MM.1S (cell line): ENCODE data around the gene STXBP6.
A peak's percentile ranks its signal among the peaks of the same experiment; 100 is the strongest.

ENCODE experiments used
- DNase-seq: peaks from one replicate; pipeline ENCODE4 v3.0.0-alpha.2; 2015
- H2AFZ ChIP-seq: fragments of 300-600 bp; sonication (generic); 2 replicates; pipeline ENCODE4 v1.6.0; 2016; ENCODE audit warnings: antibody characterized with exemption, low read length
- H3F3A ChIP-seq: fragments of 300-600 bp; sonication (generic); 2 replicates; pipeline ENCODE4 v1.6.1; 2016; ENCODE audit warnings: mild to moderate bottlenecking, antibody characterized with exemption, low read length, moderate library complexity, mixed read lengths; ENCODE audit not compliant: insufficient read depth
- H3K27ac ChIP-seq: fragments of 300-600 bp; sonication (generic); 2 replicates; pipeline ENCODE4 v1.5.1; 2016; ENCODE audit warnings: mild to moderate bottlenecking, low read length
- H3K27me3 ChIP-seq: fragments of 300-600 bp; sonication (generic); replicated peaks from 2 replicates; pipeline ENCODE4 v1.6.0; 2016; ENCODE audit warnings: low read length; ENCODE audit not compliant: insufficient read depth
- H3K36me3 ChIP-seq: fragments of 300-600 bp; sonication (generic); replicated peaks from 2 replicates; pipeline ENCODE4 v1.6.1; 2016; ENCODE audit warnings: mild to moderate bottlenecking, low read length, mixed read lengths; ENCODE audit not compliant: insufficient read depth
- H3K4me1 ChIP-seq: fragments of 300-600 bp; sonication (generic); 2 replicates; pipeline ENCODE4 v1.6.1; 2016; ENCODE audit warnings: low read length, mixed read lengths
- H3K4me2 ChIP-seq: fragments of 300-600 bp; sonication (generic); 2 replicates; pipeline ENCODE4 v1.6.0; 2016; ENCODE audit warnings: low read depth, low read length
- H3K4me3 ChIP-seq: fragments of 300-600 bp; sonication (generic); 2 replicates; pipeline ENCODE4 v1.5.1; 2016; ENCODE audit warnings: low read length, mixed read lengths
- H3K79me2 ChIP-seq: fragments of 300-600 bp; sonication (generic); 2 replicates; pipeline ENCODE4 v1.6.1; 2016; ENCODE audit warnings: mixed run types, low read length, mixed read lengths
- H3K9ac ChIP-seq: fragments of 300-600 bp; sonication (generic); 2 replicates; pipeline ENCODE4 v1.6.1; 2016; ENCODE audit warnings: low read length, mixed read lengths
- H3K9me2 ChIP-seq: fragments of 300-600 bp; sonication (generic); replicated peaks from 2 replicates; pipeline ENCODE4 v1.6.1; 2016; ENCODE audit warnings: mild to moderate bottlenecking, low read length, mixed read lengths; ENCODE audit not compliant: insufficient read depth
- H3K9me3 ChIP-seq: fragments of 300-600 bp; sonication (generic); replicated peaks from 2 replicates; pipeline ENCODE4 v1.6.1; 2016; ENCODE audit warnings: mild to moderate bottlenecking, low read length, mixed read lengths; ENCODE audit not compliant: insufficient read depth
- H4K20me1 ChIP-seq: fragments of 300-600 bp; sonication (generic); 2 replicates; pipeline ENCODE4 v1.6.1; 2016; ENCODE audit warnings: mild to moderate bottlenecking, low read length, moderate library complexity, mixed read lengths; ENCODE audit not compliant: insufficient read depth
- EZH2 ChIP-seq: fragments of 300-600 bp; sonication (generic); optimal IDR thresholded peaks from 2 replicates; pipeline ENCODE3; 2017; ENCODE audit warnings: low read depth, mild to moderate bottlenecking, antibody characterized with exemption, low read length, mixed read lengths
- EZH2phosphoT487 ChIP-seq: fragments of 300-600 bp; sonication (generic); IDR thresholded peaks from 2 replicates; pipeline ENCODE4 v1.6.1; 2018; ENCODE audit warnings: antibody characterized with exemption, low read length
- TF ChIP-seq, protein P1 (sequence below): fragments of 300-600 bp; sonication (generic); IDR thresholded peaks from 2 replicates; pipeline ENCODE4 v1.5.1; 2016; ENCODE audit warnings: antibody characterized with exemption, low read length, mixed read lengths

STXBP6 gene

DNA sequence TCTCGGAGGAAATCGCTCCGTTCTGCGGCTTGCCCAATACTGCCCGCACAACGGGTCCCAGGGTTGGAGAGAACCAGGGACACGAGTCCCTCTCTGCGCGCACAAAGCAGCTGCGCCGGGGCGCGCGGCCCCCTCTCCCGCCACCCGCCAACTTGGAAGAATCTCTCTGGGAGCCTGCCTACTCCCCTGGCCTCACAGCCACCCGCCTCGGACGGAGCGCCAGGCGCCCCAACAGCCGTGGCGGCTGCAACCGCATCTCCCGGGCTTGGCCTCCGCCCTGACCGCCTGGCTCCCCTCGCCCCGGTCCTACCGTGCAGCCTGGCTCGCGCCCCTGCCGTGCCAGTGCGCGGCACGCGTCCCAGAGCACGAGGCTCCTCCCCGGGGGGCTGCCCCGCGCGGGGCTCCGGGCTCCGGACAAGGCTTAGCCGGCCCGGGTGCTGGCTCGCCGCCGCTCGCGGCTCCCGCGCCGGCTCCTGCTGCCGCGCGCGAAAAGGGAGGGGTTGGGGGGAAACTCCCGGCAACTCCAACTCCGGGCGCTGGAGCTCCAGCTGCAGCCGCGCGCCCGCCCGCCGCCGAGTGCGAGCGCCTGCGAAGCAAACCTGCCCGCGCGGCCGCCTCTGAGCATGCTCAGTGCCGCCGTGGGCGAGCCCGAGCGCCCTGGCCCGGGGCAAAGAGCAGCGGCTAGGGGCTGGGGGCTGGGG is at the start of gene STXBP6:
STXBP6 (minus strand) TSS at position 580 of the 701 bp plus-strand sequence. CDS start 75,329 bp downstream, outside the sequence.
- H3K4me1 ChIP-seq = no peaks in the 10 kb centered on the region
- TF ChIP-seq EZH2 (no peak), EZH2phosphoT487 (no peak)
- TF ChIP-seq, protein P1, sequence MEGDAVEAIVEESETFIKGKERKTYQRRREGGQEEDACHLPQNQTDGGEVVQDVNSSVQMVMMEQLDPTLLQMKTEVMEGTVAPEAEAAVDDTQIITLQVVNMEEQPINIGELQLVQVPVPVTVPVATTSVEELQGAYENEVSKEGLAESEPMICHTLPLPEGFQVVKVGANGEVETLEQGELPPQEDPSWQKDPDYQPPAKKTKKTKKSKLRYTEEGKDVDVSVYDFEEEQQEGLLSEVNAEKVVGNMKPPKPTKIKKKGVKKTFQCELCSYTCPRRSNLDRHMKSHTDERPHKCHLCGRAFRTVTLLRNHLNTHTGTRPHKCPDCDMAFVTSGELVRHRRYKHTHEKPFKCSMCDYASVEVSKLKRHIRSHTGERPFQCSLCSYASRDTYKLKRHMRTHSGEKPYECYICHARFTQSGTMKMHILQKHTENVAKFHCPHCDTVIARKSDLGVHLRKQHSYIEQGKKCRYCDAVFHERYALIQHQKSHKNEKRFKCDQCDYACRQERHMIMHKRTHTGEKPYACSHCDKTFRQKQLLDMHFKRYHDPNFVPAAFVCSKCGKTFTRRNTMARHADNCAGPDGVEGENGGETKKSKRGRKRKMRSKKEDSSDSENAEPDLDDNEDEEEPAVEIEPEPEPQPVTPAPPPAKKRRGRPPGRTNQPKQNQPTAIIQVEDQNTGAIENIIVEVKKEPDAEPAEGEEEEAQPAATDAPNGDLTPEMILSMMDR = no peak
- peak; percentile 48 for DNase-seq
- H3K9me3 ChIP-seq = no peaks in the 10 kb centered on the region
- no peaks in the 10 kb centered on the region for H3F3A ChIP-seq
- no peaks in the 10 kb centered on the region for H4K20me1 ChIP-seq
- H3K4me2 ChIP-seq = peak within 1 kb of the TSS; percentile 69; the same call in 1 of the 2 replicates
- no peaks in the 10 kb centered on the region for H3K36me3 ChIP-seq
- H2AFZ ChIP-seq = 0 out of 2 replicates have a peak within 1 kb of the TSS, but pooled peaks have one; percentile 38
- no peaks in the 10 kb centered on the region for H3K79me2 ChIP-seq
- H3K9me2 ChIP-seq = no peaks in the 10 kb centered on the region
- no peak within 1 kb of the TSS for H3K9ac ChIP-seq
- no peak within 1 kb of the TSS for H3K27ac ChIP-seq
- no peaks in the 10 kb centered on the region for H3K27me3 ChIP-seq
- peak within 1 kb of the TSS; percentile 52 for H3K4me3 ChIP-seq

DNA sequence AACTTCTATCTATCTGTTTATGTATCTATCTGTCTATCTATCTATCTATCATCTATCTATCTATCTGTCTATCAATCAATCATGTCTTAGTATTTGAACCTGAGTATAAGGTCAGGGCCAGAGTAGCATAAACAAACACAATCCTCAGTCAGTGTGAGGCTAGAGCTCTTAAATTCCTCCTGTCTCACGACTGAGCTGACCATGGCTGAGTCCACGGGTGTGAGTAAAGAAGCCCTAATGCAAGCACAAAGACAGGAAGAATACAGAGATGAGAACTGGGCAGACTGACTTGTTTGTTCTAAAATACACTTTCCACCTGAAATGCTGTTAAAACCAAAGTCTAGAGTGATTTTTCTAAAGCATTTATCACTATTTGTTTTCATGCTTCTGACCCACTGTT is 47.2 kb upstream of the STXBP6 start:
- no peak overlapping the region for H3K4me3 ChIP-seq
- H3K9ac ChIP-seq = no peak overlapping the region
- no peaks in the 10 kb centered on the region for H3K4me1 ChIP-seq
- H3K36me3 ChIP-seq = no peaks in the 10 kb centered on the region
- H3K4me2 ChIP-seq = no peak overlapping the region
- no peaks in the 10 kb centered on the region for H3K9me3 ChIP-seq
- DNase-seq = no peak
- H3K79me2 ChIP-seq = no peaks in the 10 kb centered on the region
- H2AFZ ChIP-seq = no peak overlapping the region
- TF ChIP-seq EZH2phosphoT487 (no peak), EZH2 (no peak)
- TF ChIP-seq, protein P1 = no peak
- no peak overlapping the region for H3K27ac ChIP-seq
- H3K9me2 ChIP-seq = no peaks in the 10 kb centered on the region
- H3F3A ChIP-seq = no peaks in the 10 kb centered on the region
- H4K20me1 ChIP-seq = no peaks in the 10 kb centered on the region
- H3K27me3 ChIP-seq = no peaks in the 10 kb centered on the region

DNA sequence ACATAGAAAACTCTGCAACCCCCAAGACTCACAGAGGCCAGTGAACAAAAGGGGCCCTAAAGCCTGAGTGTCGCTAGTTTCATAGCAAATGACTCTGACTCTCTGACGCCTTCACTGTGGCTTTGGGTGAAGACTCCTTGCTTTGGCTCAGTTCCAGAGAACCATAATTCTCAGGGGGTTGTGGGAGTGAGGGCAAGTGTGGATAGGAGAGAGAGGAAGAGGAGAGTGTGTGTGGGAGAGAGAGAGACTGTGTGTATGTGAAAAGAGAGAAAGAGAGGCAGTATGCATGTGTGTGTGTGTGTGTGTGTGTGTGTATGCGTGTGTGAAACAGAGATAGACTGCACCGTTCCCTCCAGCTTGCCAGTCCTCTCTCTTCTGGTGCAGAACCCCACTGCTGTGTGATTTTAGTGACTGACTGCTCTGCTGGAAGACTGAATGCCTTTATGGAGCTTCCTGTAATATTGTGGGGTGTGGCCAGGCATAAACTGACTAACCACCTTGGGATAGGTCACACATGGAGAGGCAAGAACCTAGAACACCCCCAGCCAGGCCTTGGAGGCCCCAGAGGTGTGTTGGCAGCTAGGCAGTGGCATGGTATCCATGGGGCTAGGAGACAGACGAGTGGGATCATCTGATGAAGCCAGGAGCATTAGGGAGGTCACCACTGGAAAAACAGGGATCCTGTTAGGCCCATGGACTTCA is 45.9 kb upstream of the STXBP6 start:
- DNase-seq = no peak
- Histone ChIP-seq H3F3A (no peaks in the 10 kb centered on the region), H3K4me3 (no peak overlapping the region), H4K20me1 (no peaks in the 10 kb centered on the region), H3K27me3 (no peaks in the 10 kb centered on the region), H3K4me1 (no peaks in the 10 kb centered on the region), H3K36me3 (no peaks in the 10 kb centered on the region), H3K9me2 (no peaks in the 10 kb centered on the region), H3K9ac (no peak overlapping the region), H2AFZ (no peak overlapping the region), H3K4me2 (no peak overlapping the region), H3K27ac (no peak overlapping the region), H3K79me2 (no peaks in the 10 kb centered on the region), H3K9me3 (no peaks in the 10 kb centered on the region)
- TF ChIP-seq, protein P1 = no peak
- TF ChIP-seq EZH2phosphoT487 = no peak
